Measurements from ENCODE around the gene GABBR2.

GABBR2 gene

GRCh38 chr9:98310752-98311392 is 397.9 kb downstream of the GABBR2 start:
- no peak for DNase-seq
- Histone ChIP-seq H3F3A (ENCODE audit: insufficient read depth, low read length) (no peaks in the 10 kb centered on the region), H4K20me1 (ENCODE audit: insufficient read depth, low read length) (no peaks in the 10 kb centered on the region), H3K4me2 (ENCODE audit: low read depth, low read length) (no peak overlapping the region), H3K79me2 (ENCODE audit: low read length) (no peaks in the 10 kb centered on the region), H2AFZ (ENCODE audit: low read length) (no peak overlapping the region), H3K4me1 (ENCODE audit: low read length) (no peaks in the 10 kb centered on the region), H3K9me2 (replicated peaks; ENCODE audit: insufficient read depth, low read length) (no peaks in the 10 kb centered on the region), H3K9ac (ENCODE audit: low read length) (no peak overlapping the region), H3K4me3 (ENCODE audit: low read length) (no peak overlapping the region), H3K27me3 (replicated peaks; ENCODE audit: insufficient read depth, low read length) (no peaks in the 10 kb centered on the region), H3K27ac (ENCODE audit: low read length) (no peak overlapping the region), H3K36me3 (replicated peaks; ENCODE audit: insufficient read depth, low read length) (no peaks in the 10 kb centered on the region), H3K9me3 (replicated peaks; ENCODE audit: insufficient read depth, low read length) (no peaks in the 10 kb centered on the region)
- TF ChIP-seq EZH2 (optimal IDR thresholded peaks at IDR 0.05; ENCODE audit: low read depth, low read length) (no peak), EZH2phosphoT487 (IDR thresholded peaks at IDR 0.05; ENCODE audit: low read length) (no peak)
- TF ChIP-seq, protein P1, sequence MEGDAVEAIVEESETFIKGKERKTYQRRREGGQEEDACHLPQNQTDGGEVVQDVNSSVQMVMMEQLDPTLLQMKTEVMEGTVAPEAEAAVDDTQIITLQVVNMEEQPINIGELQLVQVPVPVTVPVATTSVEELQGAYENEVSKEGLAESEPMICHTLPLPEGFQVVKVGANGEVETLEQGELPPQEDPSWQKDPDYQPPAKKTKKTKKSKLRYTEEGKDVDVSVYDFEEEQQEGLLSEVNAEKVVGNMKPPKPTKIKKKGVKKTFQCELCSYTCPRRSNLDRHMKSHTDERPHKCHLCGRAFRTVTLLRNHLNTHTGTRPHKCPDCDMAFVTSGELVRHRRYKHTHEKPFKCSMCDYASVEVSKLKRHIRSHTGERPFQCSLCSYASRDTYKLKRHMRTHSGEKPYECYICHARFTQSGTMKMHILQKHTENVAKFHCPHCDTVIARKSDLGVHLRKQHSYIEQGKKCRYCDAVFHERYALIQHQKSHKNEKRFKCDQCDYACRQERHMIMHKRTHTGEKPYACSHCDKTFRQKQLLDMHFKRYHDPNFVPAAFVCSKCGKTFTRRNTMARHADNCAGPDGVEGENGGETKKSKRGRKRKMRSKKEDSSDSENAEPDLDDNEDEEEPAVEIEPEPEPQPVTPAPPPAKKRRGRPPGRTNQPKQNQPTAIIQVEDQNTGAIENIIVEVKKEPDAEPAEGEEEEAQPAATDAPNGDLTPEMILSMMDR (IDR thresholded peaks at IDR 0.05; ENCODE audit: low read length), result no peak

GRCh38 chr9:98306384-98307145 is 402.2 kb downstream of the GABBR2 start:
- no peak overlapping the region for H2AFZ ChIP-seq (ENCODE audit: low read length)
- no peak overlapping the region for H3K4me3 ChIP-seq (ENCODE audit: low read length)
- no peaks in the 10 kb centered on the region for H3K9me3 ChIP-seq (replicated peaks; ENCODE audit: insufficient read depth, low read length)
- H3F3A ChIP-seq (ENCODE audit: insufficient read depth, low read length), result no peaks in the 10 kb centered on the region
- H3K27ac ChIP-seq (ENCODE audit: low read length), result no peak overlapping the region
- no peaks in the 10 kb centered on the region for H4K20me1 ChIP-seq (ENCODE audit: insufficient read depth, low read length)
- H3K4me2 ChIP-seq (ENCODE audit: low read depth, low read length), result no peak overlapping the region
- no peaks in the 10 kb centered on the region for H3K4me1 ChIP-seq (ENCODE audit: low read length)
- H3K36me3 ChIP-seq (replicated peaks; ENCODE audit: insufficient read depth, low read length), result no peaks in the 10 kb centered on the region
- no peaks in the 10 kb centered on the region for H3K27me3 ChIP-seq (replicated peaks; ENCODE audit: insufficient read depth, low read length)
- H3K9me2 ChIP-seq (replicated peaks; ENCODE audit: insufficient read depth, low read length), result no peaks in the 10 kb centered on the region
- H3K9ac ChIP-seq (ENCODE audit: low read length), result no peak overlapping the region
- H3K79me2 ChIP-seq (ENCODE audit: low read length), result no peaks in the 10 kb centered on the region
- DNase-seq, result no peak
- TF ChIP-seq EZH2 (optimal IDR thresholded peaks at IDR 0.05; ENCODE audit: low read depth, low read length) (no peak), EZH2phosphoT487 (IDR thresholded peaks at IDR 0.05; ENCODE audit: low read length) (no peak)
- TF ChIP-seq, protein P1 (IDR thresholded peaks at IDR 0.05; ENCODE audit: low read length), result no peak

GRCh38 chr9:98304381-98304780 is 404.4 kb downstream of the GABBR2 start:
- no peak overlapping the region for H2AFZ ChIP-seq (ENCODE audit: low read length)
- H3K4me3 ChIP-seq (ENCODE audit: low read length), result no peak overlapping the region
- no peak overlapping the region for H3K9ac ChIP-seq (ENCODE audit: low read length)
- TF ChIP-seq, protein P1 (IDR thresholded peaks at IDR 0.05; ENCODE audit: low read length), result no peak
- no peaks in the 10 kb centered on the region for H3K36me3 ChIP-seq (replicated peaks; ENCODE audit: insufficient read depth, low read length)
- no peaks in the 10 kb centered on the region for H3K79me2 ChIP-seq (ENCODE audit: low read length)
- H3K9me3 ChIP-seq (replicated peaks; ENCODE audit: insufficient read depth, low read length), result no peaks in the 10 kb centered on the region
- H3K9me2 ChIP-seq (replicated peaks; ENCODE audit: insufficient read depth, low read length), result no peaks in the 10 kb centered on the region
- H3F3A ChIP-seq (ENCODE audit: insufficient read depth, low read length), result no peaks in the 10 kb centered on the region
- H3K27ac ChIP-seq (ENCODE audit: low read length), result no peak overlapping the region
- no peak overlapping the region for H3K4me2 ChIP-seq (ENCODE audit: low read depth, low read length)
- no peaks in the 10 kb centered on the region for H3K27me3 ChIP-seq (replicated peaks; ENCODE audit: insufficient read depth, low read length)
- DNase-seq, result no peak
- H3K4me1 ChIP-seq (ENCODE audit: low read length), result no peaks in the 10 kb centered on the region
- no peaks in the 10 kb centered on the region for H4K20me1 ChIP-seq (ENCODE audit: insufficient read depth, low read length)

Measured in MM.1S (cell line).